ENCODE measurements around the gene STOM. TPM values are rescaled to one million over a fixed set of nuclear protein-coding genes. Genes with fewer than 3 reads are reported as not detected.

STOM gene
- total RNA-seq, 1 experiment from 2014 or later: 72.4 TPM

DNA sequence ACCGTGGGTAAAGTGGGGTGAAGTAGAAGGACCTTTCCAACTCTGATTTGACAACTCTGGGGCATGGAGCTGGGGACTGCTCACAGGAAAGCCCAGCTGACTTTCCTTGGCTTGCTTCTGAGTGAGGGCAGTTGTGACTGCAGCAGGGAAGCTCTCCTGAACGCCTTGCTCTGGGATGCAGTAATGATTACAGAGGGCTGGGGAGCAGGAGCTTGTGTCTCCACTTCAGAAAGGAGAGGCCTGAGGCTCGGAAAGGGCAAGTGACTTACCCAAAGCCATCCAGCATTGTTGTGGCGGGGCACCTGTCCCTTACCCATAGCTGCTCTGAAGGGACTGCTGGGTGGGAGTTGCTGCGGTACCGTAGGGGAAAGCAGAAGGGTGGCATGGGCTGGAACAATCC, 60.9 kb downstream of the STOM start:
- DNase-seq (ENCODE audit: low spot score): no peak
- CTCF ChIA-PET: no interaction called here
- BruUV-seq (replicated peaks): no TSS peak
- H3K4me3 ChIP-seq (ENCODE audit: low read depth, low read length, poor library complexity, severe bottlenecking): no peak overlapping the region
- intact Hi-C loops (cut with micrococcal nuclease; ENCODE audit: unreplicated experiment): no loop called here
- H3K4me1 ChIP-seq (ENCODE audit: insufficient read depth, low read length, poor library complexity, severe bottlenecking): no peaks in the 10 kb centered on the region
- H3K9me3 ChIP-seq (ENCODE audit: low read depth, low read length, poor library complexity, severe bottlenecking): no peaks in the 10 kb centered on the region
- H3K27me3 ChIP-seq (replicated peaks; ENCODE audit: insufficient read depth, low read depth, low read length, poor library complexity): no peaks in the 10 kb centered on the region
- no peaks in the 10 kb centered on the region for H3K36me3 ChIP-seq (ENCODE audit: insufficient read depth, low read length, poor library complexity, severe bottlenecking)
- no peak for TF ChIP-seq EZH2 (IDR thresholded peaks at IDR 0.05; ENCODE audit: borderline replicate concordance, low read depth, low read length, poor library complexity, severe bottlenecking)
- TF ChIP-seq, protein P1, sequence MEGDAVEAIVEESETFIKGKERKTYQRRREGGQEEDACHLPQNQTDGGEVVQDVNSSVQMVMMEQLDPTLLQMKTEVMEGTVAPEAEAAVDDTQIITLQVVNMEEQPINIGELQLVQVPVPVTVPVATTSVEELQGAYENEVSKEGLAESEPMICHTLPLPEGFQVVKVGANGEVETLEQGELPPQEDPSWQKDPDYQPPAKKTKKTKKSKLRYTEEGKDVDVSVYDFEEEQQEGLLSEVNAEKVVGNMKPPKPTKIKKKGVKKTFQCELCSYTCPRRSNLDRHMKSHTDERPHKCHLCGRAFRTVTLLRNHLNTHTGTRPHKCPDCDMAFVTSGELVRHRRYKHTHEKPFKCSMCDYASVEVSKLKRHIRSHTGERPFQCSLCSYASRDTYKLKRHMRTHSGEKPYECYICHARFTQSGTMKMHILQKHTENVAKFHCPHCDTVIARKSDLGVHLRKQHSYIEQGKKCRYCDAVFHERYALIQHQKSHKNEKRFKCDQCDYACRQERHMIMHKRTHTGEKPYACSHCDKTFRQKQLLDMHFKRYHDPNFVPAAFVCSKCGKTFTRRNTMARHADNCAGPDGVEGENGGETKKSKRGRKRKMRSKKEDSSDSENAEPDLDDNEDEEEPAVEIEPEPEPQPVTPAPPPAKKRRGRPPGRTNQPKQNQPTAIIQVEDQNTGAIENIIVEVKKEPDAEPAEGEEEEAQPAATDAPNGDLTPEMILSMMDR (conservative IDR thresholded peaks at IDR 0.05; ENCODE audit: low read depth, low read length): no peak
- POLR2A ChIA-PET (ENCODE audit: low non-redundant PET): no interaction called here
- H3K27ac ChIP-seq (ENCODE audit: low read depth, low read length, poor library complexity, severe bottlenecking): no peak overlapping the region

DNA sequence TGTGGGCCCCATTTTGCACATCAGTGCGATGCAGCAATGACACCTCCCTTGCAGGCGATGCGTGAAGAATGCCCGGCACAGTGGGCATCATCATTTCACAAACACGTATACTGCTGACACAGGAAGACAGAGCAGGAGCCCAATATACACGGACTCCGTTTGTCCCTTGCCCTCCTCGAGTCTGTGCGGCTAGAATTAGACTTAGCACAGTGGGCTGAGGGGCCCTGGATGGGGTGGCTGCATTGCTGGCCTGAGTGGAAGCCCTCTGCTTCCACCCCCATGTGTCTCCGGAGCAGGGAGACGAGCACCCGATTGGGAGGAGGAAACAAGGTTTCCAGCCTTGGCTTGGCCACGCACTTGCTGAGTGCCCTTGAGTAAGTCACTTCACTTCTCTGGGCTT, 61.3 kb downstream of the STOM start:
- ChIA-PET POLR2A (ENCODE audit: low non-redundant PET) (no interaction called here), CTCF (no interaction called here)
- no peaks in the 10 kb centered on the region for H3K4me1 ChIP-seq (ENCODE audit: insufficient read depth, low read length, poor library complexity, severe bottlenecking)
- intact Hi-C loops (cut with micrococcal nuclease; ENCODE audit: unreplicated experiment): no loop called here
- no peak overlapping the region for H3K4me3 ChIP-seq (ENCODE audit: low read depth, low read length, poor library complexity, severe bottlenecking)
- H3K27me3 ChIP-seq (replicated peaks; ENCODE audit: insufficient read depth, low read depth, low read length, poor library complexity): no peaks in the 10 kb centered on the region
- TF ChIP-seq, protein P1 (conservative IDR thresholded peaks at IDR 0.05; ENCODE audit: low read depth, low read length): no peak
- no peak for TF ChIP-seq EZH2 (IDR thresholded peaks at IDR 0.05; ENCODE audit: borderline replicate concordance, low read depth, low read length, poor library complexity, severe bottlenecking)
- H3K36me3 ChIP-seq (ENCODE audit: insufficient read depth, low read length, poor library complexity, severe bottlenecking): no peaks in the 10 kb centered on the region
- no peak for DNase-seq (ENCODE audit: low spot score)
- no TSS peak for BruUV-seq (replicated peaks)
- no peaks in the 10 kb centered on the region for H3K9me3 ChIP-seq (ENCODE audit: low read depth, low read length, poor library complexity, severe bottlenecking)
- H3K27ac ChIP-seq (ENCODE audit: low read depth, low read length, poor library complexity, severe bottlenecking): no peak overlapping the region

DNA sequence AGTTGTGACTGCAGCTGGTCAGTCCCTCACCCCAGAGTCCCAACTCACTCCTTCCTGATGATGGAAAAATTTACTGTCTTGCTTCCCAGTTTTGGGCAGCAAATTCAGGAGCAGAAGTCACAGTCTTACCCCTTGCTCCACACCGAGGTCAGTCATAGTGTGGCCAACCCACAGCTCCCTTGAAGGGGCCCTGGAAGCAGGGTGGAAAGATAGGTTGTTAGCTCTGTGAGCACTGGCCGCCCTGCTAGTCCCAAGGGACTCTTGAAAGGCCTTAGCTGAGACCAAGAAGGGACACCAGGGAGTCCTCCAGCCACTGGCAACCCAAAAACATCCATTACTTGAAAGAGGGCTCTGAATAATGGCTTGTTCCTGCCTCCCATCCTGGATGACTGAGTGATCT, 62.1 kb downstream of the STOM start:
- H3K27ac ChIP-seq (ENCODE audit: low read depth, low read length, poor library complexity, severe bottlenecking): no peak overlapping the region
- ChIA-PET CTCF (no interaction called here), POLR2A (ENCODE audit: low non-redundant PET) (no interaction called here)
- DNase-seq (ENCODE audit: low spot score): no peak
- H3K36me3 ChIP-seq (ENCODE audit: insufficient read depth, low read length, poor library complexity, severe bottlenecking): no peaks in the 10 kb centered on the region
- no peaks in the 10 kb centered on the region for H3K9me3 ChIP-seq (ENCODE audit: low read depth, low read length, poor library complexity, severe bottlenecking)
- no peak for TF ChIP-seq EZH2 (IDR thresholded peaks at IDR 0.05; ENCODE audit: borderline replicate concordance, low read depth, low read length, poor library complexity, severe bottlenecking)
- no peaks in the 10 kb centered on the region for H3K27me3 ChIP-seq (replicated peaks; ENCODE audit: insufficient read depth, low read depth, low read length, poor library complexity)
- BruUV-seq (replicated peaks): no TSS peak
- no peaks in the 10 kb centered on the region for H3K4me1 ChIP-seq (ENCODE audit: insufficient read depth, low read length, poor library complexity, severe bottlenecking)
- intact Hi-C loops (cut with micrococcal nuclease; ENCODE audit: unreplicated experiment): no loop called here
- H3K4me3 ChIP-seq (ENCODE audit: low read depth, low read length, poor library complexity, severe bottlenecking): no peak overlapping the region

DNA sequence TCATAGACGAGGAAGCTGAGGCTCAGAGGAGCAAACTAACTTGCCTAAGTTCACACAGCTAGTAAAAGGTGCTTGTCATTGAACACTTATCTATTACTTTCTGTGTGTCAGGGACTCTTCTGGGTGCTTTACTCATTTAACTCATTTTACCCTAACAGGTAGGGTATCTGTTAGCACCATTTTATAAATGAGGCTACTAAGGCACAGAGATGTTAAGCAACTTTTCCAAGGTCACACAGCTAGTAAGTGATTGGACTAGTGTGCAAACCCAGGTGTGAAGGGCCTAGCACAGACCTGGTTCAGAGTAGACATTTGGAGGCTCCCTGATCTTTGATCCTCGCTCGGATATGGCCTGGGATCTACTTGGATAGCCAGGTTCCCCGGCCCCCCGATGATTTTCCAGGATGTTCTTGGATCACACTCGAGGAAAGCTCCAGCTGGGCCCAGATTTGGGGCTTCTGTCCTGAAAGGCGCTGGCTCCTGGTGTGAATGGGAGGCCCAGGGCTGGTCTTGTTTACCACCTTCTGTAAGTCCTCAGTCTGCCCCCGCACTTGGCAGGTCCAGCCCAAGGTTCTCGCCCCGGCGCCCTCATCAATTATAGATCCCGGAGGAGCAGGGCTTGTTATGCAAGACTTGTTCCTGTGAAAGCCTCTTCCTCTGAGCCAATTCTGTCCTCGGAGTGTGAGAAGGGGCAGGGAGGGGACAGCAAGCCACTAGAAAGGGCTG, 64.6 kb downstream of the STOM start:
- Histone ChIP-seq H3K27me3 (replicated peaks; ENCODE audit: insufficient read depth, low read depth, low read length, poor library complexity) (no peaks in the 10 kb centered on the region), H3K4me1 (ENCODE audit: insufficient read depth, low read length, poor library complexity, severe bottlenecking) (peaks cover under 1% of the 10 kb centered on the region), H3K9me3 (ENCODE audit: low read depth, low read length, poor library complexity, severe bottlenecking) (no peaks in the 10 kb centered on the region), H3K4me3 (ENCODE audit: low read depth, low read length, poor library complexity, severe bottlenecking) (no peak overlapping the region), H3K27ac (ENCODE audit: low read depth, low read length, poor library complexity, severe bottlenecking) (no peak overlapping the region), H3K36me3 (ENCODE audit: insufficient read depth, low read length, poor library complexity, severe bottlenecking) (no peaks in the 10 kb centered on the region)
- no TSS peak for BruUV-seq (replicated peaks)
- ChIA-PET CTCF (no interaction called here), POLR2A (ENCODE audit: low non-redundant PET) (no interaction called here)
- TF ChIP-seq EZH2 (IDR thresholded peaks at IDR 0.05; ENCODE audit: borderline replicate concordance, low read depth, low read length, poor library complexity, severe bottlenecking): no peak
- TF ChIP-seq, protein P1 (conservative IDR thresholded peaks at IDR 0.05; ENCODE audit: low read depth, low read length): no peak
- DNase-seq (ENCODE audit: low spot score): no peak
- intact Hi-C loops (cut with micrococcal nuclease; ENCODE audit: unreplicated experiment): no loop called here

All from A673 (cell line).